Osteocyte (in vitro differentiated cells): Measurements from ENCODE around the gene CCNA2. TPM values are rescaled to one million over a fixed set of nuclear protein-coding genes. Genes with fewer than 3 reads are reported as not detected.

Experiments
- DNase-seq: peaks from one replicate; pipeline ENCODE4 v3.0.0; 2021; ENCODE audit warnings: mixed read lengths; ENCODE audit not compliant: unreplicated experiment; ENCODE audit errors: extremely low spot score
- H3K27ac Mint-ChIP-seq: one replicate; pipeline ENCODE4 v1.8.0; 2021; ENCODE audit warnings: mild to moderate bottlenecking, mixed read lengths; ENCODE audit not compliant: unreplicated experiment
- H3K27me3 Mint-ChIP-seq: one replicate; pipeline ENCODE4 v1.8.0; 2021; ENCODE audit warnings: mixed read lengths; ENCODE audit not compliant: unreplicated experiment
- H3K36me3 Mint-ChIP-seq: one replicate; pipeline ENCODE4 v1.8.0; 2021; ENCODE audit warnings: mixed read lengths; ENCODE audit not compliant: unreplicated experiment
- H3K4me1 Mint-ChIP-seq: one replicate; pipeline ENCODE4 v1.8.0; 2021; ENCODE audit warnings: mixed read lengths; ENCODE audit not compliant: unreplicated experiment
- H3K4me3 Mint-ChIP-seq: one replicate; pipeline ENCODE4 v1.8.0; 2021; ENCODE audit warnings: mild to moderate bottlenecking, moderate library complexity, mixed read lengths; ENCODE audit not compliant: unreplicated experiment
- H3K9me3 Mint-ChIP-seq: one replicate; pipeline ENCODE4 v1.8.0; 2021; ENCODE audit warnings: mixed read lengths; ENCODE audit not compliant: unreplicated experiment
- total RNA-seq: library from RNA; stranded (reverse); gene quantifications from 2 replicates; pipeline ENCODE4 v1.2.1, GENCODE V29; 2021
- TF ChIP-seq, protein P1 (sequence below): fragments of 200-600 bp; sonication (generic); IDR thresholded peaks from 2 replicates; pipeline ENCODE4 v1.5.0; 2021; ENCODE audit warnings: antibody characterized with exemption, mild to moderate bottlenecking, moderate library complexity

The CCNA2 gene
- total RNA-seq, 1 donor from 2014 or later, result 9.6 TPM

DNA sequence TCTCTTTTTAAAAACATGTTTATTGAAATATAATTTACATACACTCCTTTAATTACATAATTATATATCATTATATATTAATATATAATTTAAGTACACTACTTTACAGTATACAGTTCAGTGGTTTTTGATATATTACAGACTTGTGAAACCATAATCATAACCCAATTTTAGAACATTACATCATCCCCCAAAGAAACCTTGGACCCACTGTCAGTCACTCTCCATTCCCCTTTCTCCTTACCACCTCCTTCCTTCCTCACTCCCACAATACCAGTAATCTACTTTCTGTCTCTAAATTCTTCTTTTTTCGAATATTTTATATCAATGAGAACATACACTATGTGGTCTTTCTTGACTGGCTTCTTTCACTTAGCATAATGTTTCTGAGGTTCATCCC, 40.5 kb downstream of the CCNA2 start:
- Mint-ChIP-seq H3K36me3 (no peaks in the 10 kb centered on the region), H3K4me1 (peaks cover 19% of the 10 kb centered on the region), H3K4me3 (no peak overlapping the region), H3K27ac (no peak overlapping the region), H3K9me3 (peaks cover 7% of the 10 kb centered on the region), H3K27me3 (no peaks in the 10 kb centered on the region)
- DNase-seq, result no peak
- TF ChIP-seq, protein P1, sequence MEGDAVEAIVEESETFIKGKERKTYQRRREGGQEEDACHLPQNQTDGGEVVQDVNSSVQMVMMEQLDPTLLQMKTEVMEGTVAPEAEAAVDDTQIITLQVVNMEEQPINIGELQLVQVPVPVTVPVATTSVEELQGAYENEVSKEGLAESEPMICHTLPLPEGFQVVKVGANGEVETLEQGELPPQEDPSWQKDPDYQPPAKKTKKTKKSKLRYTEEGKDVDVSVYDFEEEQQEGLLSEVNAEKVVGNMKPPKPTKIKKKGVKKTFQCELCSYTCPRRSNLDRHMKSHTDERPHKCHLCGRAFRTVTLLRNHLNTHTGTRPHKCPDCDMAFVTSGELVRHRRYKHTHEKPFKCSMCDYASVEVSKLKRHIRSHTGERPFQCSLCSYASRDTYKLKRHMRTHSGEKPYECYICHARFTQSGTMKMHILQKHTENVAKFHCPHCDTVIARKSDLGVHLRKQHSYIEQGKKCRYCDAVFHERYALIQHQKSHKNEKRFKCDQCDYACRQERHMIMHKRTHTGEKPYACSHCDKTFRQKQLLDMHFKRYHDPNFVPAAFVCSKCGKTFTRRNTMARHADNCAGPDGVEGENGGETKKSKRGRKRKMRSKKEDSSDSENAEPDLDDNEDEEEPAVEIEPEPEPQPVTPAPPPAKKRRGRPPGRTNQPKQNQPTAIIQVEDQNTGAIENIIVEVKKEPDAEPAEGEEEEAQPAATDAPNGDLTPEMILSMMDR, result no peak

DNA sequence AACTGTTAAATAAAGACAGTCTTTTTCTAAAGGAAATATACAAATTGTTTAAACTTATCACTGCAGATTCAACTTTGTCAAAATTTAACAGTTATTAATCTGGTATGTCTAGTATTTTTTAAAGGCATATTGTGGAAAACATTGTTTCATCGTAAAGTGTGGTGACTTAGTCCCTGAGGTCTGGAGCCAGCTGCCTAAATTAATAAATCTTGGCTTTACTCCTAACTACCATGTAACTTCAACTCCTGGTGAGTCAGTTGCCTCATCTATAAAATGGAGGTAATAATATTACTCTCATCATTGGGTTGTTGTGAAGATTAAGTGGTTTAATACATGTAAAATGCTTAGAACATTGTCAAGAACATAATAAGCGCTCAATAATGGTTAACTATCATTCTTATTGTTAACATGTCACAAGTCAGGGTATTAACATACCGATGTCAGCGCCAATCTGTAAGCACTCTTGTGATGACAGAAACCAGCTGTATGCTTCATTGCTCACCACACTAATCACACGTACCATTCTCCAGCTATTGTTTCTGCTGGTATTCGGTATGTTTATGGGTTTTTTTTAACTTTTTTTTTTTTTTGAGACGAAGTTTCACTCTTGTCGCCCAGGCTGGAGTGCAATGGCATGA, 44.6 kb downstream of the CCNA2 start:
- TF ChIP-seq, protein P1, result no peak
- Mint-ChIP-seq H3K9me3 (peaks cover 7% of the 10 kb centered on the region), H3K4me3 (no peak overlapping the region), H3K27ac (no peak overlapping the region), H3K36me3 (no peaks in the 10 kb centered on the region), H3K27me3 (peaks cover 13% of the 10 kb centered on the region), H3K4me1 (no peaks in the 10 kb centered on the region)
- no peak for DNase-seq

DNA sequence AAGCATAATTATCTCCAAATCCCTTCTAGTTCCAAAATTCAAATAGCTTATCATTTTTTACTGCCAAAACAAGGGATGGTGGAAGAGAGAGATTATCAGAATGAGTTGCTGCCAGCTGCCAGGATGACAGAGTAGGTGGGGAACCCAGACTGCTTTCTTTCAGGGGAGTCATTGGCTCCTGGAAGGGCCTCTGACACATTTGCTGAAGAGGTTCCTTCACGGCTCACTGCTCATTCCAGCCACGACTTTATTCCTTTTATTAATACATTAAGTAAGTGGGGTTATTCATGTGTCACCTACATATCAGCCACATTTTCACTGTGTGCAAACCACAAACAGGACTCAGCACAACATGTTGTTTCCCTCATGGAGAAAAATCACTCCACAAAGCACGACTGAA, 46.1 kb downstream of the CCNA2 start:
- peaks cover 18% of the 10 kb centered on the region for H3K27me3 Mint-ChIP-seq
- no peaks in the 10 kb centered on the region for H3K36me3 Mint-ChIP-seq
- H3K4me3 Mint-ChIP-seq, result no peak overlapping the region
- H3K4me1 Mint-ChIP-seq, result no peaks in the 10 kb centered on the region
- no peak overlapping the region for H3K27ac Mint-ChIP-seq
- TF ChIP-seq, protein P1, result no peak
- no peaks in the 10 kb centered on the region for H3K9me3 Mint-ChIP-seq
- no peak for DNase-seq

DNA sequence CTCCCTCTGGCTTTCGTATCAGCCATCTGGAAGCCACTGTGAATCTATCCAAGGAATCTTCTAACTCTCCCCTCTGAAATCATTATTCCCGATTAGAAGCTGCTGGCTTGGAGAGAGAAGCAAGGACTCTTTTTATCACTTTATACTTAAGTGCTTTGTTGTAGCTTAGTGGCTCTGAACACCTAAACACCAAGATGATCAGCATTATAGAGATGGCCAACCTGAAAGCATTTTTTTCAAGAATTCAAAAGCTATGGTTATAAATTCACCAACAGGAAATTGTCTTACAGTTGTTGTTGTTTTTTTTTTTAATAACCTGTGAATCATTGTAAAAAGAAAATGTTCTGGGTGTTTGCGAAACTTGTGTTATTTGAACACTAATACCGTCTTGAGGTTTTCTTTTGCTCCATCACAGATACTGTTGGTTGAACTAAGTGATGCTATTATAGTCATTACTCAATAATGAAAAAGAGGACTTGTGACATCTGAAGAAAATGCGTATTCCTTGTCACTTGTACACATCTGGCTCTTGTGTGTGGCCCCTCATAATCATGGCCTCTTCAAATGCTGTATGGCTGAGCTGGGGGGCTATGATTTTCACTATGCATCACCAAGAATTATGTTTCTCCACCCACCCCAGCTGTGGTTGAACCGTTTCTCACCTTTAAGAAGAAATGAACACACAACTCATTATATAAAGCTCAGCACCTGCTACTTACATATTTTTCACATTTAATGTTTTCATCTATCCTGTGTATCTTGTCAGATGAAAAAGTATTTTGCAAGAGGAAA, 46.9 kb downstream of the CCNA2 start:
- DNase-seq, result no peak
- Mint-ChIP-seq H3K36me3 (no peaks in the 10 kb centered on the region), H3K4me3 (no peak overlapping the region), H3K27ac (no peak overlapping the region), H3K27me3 (peaks cover 24% of the 10 kb centered on the region), H3K9me3 (no peaks in the 10 kb centered on the region), H3K4me1 (no peaks in the 10 kb centered on the region)
- TF ChIP-seq, protein P1, result no peak

DNA sequence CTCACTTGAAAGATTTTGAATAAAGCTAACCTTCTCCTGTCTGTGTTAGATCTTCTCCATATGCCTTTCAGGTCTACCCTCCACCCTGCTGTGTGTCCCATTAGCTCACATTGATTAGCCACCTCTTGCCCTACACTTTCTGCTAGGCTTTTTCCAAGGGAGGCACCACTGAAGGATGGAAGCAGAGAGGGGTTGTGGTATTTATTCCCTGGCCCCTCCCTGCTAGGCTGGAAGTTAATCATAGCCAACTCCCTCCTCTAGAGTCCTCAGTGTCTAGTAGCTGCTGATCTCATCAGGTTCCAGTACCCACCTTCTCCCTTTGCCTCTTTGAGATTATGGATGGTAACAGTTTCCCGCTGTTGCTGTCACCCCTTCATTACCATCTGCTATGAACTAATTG, 49.8 kb downstream of the CCNA2 start:
- H3K27ac Mint-ChIP-seq, result no peak overlapping the region
- DNase-seq, result no peak
- TF ChIP-seq, protein P1, result no peak
- H3K36me3 Mint-ChIP-seq, result no peaks in the 10 kb centered on the region
- H3K9me3 Mint-ChIP-seq, result no peaks in the 10 kb centered on the region
- no peaks in the 10 kb centered on the region for H3K4me1 Mint-ChIP-seq
- peaks cover 49% of the 10 kb centered on the region for H3K27me3 Mint-ChIP-seq
- no peak overlapping the region for H3K4me3 Mint-ChIP-seq
